Transverse colon (tissue), 4 donors: ENCODE data around the gene ASIC2. TPM values are rescaled to one million over a fixed set of nuclear protein-coding genes. Genes with fewer than 3 reads are reported as not detected.

Source experiments
- DNase-seq: peaks from one replicate; pipeline ENCODE4 v3.0.0-alpha.2; 2019
- H3K27ac ChIP-seq, 4 donors: fragments of 200-600 bp; sonication (generic); 2 replicates each; pipeline ENCODE4 v1.5.1; 2016 to 2018; ENCODE audit warnings: inconsistent platforms in 4 of 4
- H3K27me3 ChIP-seq: fragments of 200-600 bp; sonication (generic); 2 replicates; pipeline ENCODE4 v1.5.1; 2017; ENCODE audit warnings: inconsistent platforms
- H3K36me3 ChIP-seq, 4 donors: fragments of 200-600 bp; sonication (generic); 2 replicates each; pipeline ENCODE4 v1.5.1; 2017 to 2019; ENCODE audit warnings: inconsistent platforms in 4 of 4
- H3K4me1 ChIP-seq, 4 donors: fragments of 200-600 bp; sonication (generic); 2 replicates each; pipeline ENCODE4 v1.5.1; 2017 to 2020; ENCODE audit warnings: inconsistent platforms in 4 of 4
- H3K4me3 ChIP-seq, 4 donors: fragments of 200-600 bp; sonication (generic); 1 replicate in 1 of 4; 2 replicates in 3 of 4; pipeline versions ENCODE4 v1.5.1 to v1.6.1; 2017 to 2019; ENCODE audit warnings: inconsistent platforms in 4 of 4
- H3K9me3 ChIP-seq, 2 donors: fragments of 200-600 bp; sonication (generic); 2 replicates each; pipeline ENCODE4 v1.5.1; 2017 to 2019; ENCODE audit warnings: inconsistent platforms in 2 of 2
- EP300 ChIP-seq: sonication (generic); formaldehyde crosslinking; IDR thresholded peaks from one replicate; pipeline ENCODE4 v1.6.1; 2017; ENCODE audit warnings: antibody characterized with exemption, low read depth
- POLR2A ChIP-seq: fragments of 450-650 bp; IDR thresholded peaks from one replicate; pipeline ENCODE4 v1.6.1; 2016; ENCODE audit warnings: antibody characterized with exemption, mild to moderate bottlenecking, moderate library complexity
- POLR2AphosphoS5 ChIP-seq, 3 donors: sonication (generic); formaldehyde crosslinking; IDR thresholded peaks; one replicate each; pipeline ENCODE4 v1.6.1; 2016; ENCODE audit warnings: antibody characterized with exemption in 3 of 3
- WGBS, 2 donors: methylation state at CpG; one replicate each; pipeline ENCODE4 v1.1.5; 2018; ENCODE audit warnings: low coverage in 1 of 2; 5-methylcytosine and 5-hydroxymethylcytosine counted together
- in situ Hi-C, 4 donors: fragments of 200-750 bp; cut with MboI; loops; one replicate each; pipeline versions ENCODE4 v1.15.0 to v1.15.1; 2017; ENCODE audit warnings: low sequenced_read_pairs in 3 of 4, low pct_ligation_motif_present in 1 of 4, low pct_unique_long_range_greater_than_20kb in 1 of 4
- intact Hi-C: fragments of 100-400 bp; cut with DNase I; formaldehyde crosslinking; loops from one replicate; pipeline ENCODE4 v1.15.1; 2023; ENCODE audit warnings: low total_unique reads
- total RNA-seq, 4 donors: library from RNA; depleted of rRNA; stranded (reverse); fragments of >200 nt; gene quantifications; one replicate each; pipeline ENCODE4 v1.1.0, GENCODE V29; 2016
- TF ChIP-seq, protein P1 (sequence below), 5 experiments: fragments of 200-600 bp in 3 of 5; fragments of 450-650 bp in 2 of 5; sonication (generic) in 3 of 5; IDR thresholded peaks; 1 replicate in 2 of 5; 2 replicates in 3 of 5; pipeline ENCODE4 v1.5.1; 2016 to 2017; ENCODE audit warnings: antibody characterized with exemption in 5 of 5, inconsistent platforms in 3 of 5, mild to moderate bottlenecking in 2 of 5, moderate library complexity in 1 of 5

Gene ASIC2
- total RNA-seq, 4 donors from 2014 or later = 0.16 to 0.55 TPM; not detected in 2

DNA sequence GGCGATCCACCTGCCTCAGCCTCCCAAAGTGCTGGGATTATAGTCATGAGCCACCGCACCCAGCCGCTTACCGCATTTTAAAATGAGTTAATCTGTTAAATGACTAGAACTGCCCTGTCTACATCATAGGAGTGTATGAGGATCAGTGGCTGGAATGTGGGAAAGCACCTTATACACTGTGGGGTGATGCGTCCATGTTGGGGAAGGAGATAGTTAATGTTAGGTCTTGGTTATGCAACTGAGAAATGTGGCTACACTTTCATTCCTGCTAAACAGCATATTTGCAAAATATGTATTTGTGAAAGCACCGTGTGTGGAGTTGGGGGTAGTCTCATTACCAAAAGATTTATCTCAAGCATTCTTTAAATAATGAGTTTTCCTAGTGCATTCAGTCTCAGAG is 193.8 kb downstream of the ASIC2 start:
- TF ChIP-seq EP300 (no peak), POLR2AphosphoS5 (IDR thresholded peaks at IDR 0.05) (no peak), POLR2A (no peak)
- TF ChIP-seq, protein P1, sequence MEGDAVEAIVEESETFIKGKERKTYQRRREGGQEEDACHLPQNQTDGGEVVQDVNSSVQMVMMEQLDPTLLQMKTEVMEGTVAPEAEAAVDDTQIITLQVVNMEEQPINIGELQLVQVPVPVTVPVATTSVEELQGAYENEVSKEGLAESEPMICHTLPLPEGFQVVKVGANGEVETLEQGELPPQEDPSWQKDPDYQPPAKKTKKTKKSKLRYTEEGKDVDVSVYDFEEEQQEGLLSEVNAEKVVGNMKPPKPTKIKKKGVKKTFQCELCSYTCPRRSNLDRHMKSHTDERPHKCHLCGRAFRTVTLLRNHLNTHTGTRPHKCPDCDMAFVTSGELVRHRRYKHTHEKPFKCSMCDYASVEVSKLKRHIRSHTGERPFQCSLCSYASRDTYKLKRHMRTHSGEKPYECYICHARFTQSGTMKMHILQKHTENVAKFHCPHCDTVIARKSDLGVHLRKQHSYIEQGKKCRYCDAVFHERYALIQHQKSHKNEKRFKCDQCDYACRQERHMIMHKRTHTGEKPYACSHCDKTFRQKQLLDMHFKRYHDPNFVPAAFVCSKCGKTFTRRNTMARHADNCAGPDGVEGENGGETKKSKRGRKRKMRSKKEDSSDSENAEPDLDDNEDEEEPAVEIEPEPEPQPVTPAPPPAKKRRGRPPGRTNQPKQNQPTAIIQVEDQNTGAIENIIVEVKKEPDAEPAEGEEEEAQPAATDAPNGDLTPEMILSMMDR (IDR thresholded peaks at IDR 0.05) = no peak
- H3K27ac ChIP-seq = no peak overlapping the region
- H3K9me3 ChIP-seq = no peaks in the 10 kb centered on the region
- WGBS, 2 donors = 87 to 96% methylated on average over 5 to 6 of the region's 6 CpGs
- DNase-seq = no peak
- no peaks in the 10 kb centered on the region for H3K4me1 ChIP-seq
- H3K36me3 ChIP-seq = no peaks in the 10 kb centered on the region
- intact Hi-C loops = no loop called here
- peaks cover 10% of the 10 kb centered on the region for H3K27me3 ChIP-seq
- in situ Hi-C loops = no loop called here
- H3K4me3 ChIP-seq = no peak overlapping the region

DNA sequence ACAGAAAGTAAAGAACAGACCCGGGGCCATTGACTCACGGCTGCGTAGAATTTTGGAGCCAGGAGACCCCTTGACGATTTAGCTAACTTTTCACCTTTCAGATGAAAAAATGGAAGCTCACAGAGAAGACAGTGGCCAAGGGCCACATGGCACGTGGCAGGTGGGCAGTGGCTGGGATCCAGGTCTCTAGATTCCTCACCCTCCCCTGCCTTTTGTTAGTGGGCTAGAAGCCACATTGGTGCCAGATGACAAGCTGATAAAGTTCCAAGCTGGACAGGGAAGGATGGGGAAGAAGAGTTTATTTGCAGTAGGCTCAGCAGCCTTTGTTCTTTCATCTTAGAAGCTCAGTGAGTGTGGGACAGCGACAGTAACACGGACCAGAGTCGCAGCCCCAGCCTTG is 195.7 kb downstream of the ASIC2 start:
- Histone ChIP-seq H3K27me3 (peaks cover 13% of the 10 kb centered on the region), H3K4me3 (no peak overlapping the region), H3K4me1 (no peaks in the 10 kb centered on the region), H3K36me3 (no peaks in the 10 kb centered on the region), H3K9me3 (no peaks in the 10 kb centered on the region), H3K27ac (no peak overlapping the region)
- no peak for DNase-seq
- in situ Hi-C loops (no loop called here), intact Hi-C loops (no loop called here)
- TF ChIP-seq EP300 (no peak), POLR2A (no peak), POLR2AphosphoS5 (IDR thresholded peaks at IDR 0.05) (no peak)
- TF ChIP-seq, protein P1 (IDR thresholded peaks at IDR 0.05) = no peak
- 74 to 100% methylated on average over 2 to 8 of the region's 8 CpGs for WGBS, 2 donors

DNA sequence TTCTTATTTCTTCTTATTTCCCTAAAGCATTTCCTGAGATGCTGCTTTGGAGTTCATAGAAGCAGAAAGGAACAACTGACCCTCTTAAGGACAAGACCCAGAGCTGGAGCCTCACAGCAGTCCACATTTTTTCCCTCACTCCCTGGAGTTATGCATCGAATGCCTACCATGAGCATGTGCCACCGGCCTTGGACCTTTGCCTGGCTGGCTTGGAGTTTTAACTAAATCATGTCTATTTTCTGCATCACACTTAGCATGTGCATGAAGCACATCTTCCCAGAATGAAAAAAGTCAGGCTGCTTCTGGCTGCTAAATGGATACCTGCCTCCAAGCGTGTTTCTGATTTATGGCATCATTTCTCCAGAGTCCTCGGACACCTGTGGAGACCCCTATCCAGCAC is 196.9 kb downstream of the ASIC2 start:
- in situ Hi-C loops (no loop called here), intact Hi-C loops (no loop called here)
- 40 to 78% methylated on average over 1 to 4 of the region's 4 CpGs for WGBS, 2 donors
- Histone ChIP-seq H3K27ac (no peak overlapping the region), H3K4me1 (no peaks in the 10 kb centered on the region), H3K36me3 (no peaks in the 10 kb centered on the region), H3K4me3 (no peak overlapping the region), H3K9me3 (no peaks in the 10 kb centered on the region), H3K27me3 (peaks cover 13% of the 10 kb centered on the region)
- no peak for TF ChIP-seq POLR2A
- no peak for TF ChIP-seq EP300
- no peak for TF ChIP-seq POLR2AphosphoS5 (IDR thresholded peaks at IDR 0.05)
- TF ChIP-seq, protein P1 (IDR thresholded peaks at IDR 0.05) = no peak
- no peak for DNase-seq

DNA sequence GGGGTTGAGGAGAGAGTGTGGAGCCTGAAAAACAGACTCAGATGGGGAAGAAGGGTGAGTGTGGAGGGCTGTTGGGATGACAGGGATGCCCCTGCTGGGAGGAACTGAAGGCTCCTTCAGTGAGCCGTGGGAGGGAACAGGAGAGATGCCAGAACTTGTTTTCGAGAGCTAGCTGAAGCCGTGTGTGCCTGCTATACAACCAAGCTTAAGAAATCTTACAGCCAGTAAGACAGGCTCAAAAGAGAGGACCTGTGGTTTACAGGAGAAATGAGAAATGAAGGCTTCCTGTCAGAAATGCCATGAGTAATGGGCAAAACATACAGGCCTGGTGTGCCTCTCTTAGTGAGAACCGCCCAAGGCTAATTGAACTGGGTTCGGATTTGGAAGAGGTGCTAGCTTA is 201.8 kb downstream of the ASIC2 start:
- in situ Hi-C loops (no loop called here), intact Hi-C loops (no loop called here)
- Histone ChIP-seq H3K36me3 (no peaks in the 10 kb centered on the region), H3K27me3 (peaks cover 8% of the 10 kb centered on the region), H3K4me3 (no peak overlapping the region), H3K27ac (no peak overlapping the region), H3K9me3 (no peaks in the 10 kb centered on the region), H3K4me1 (peaks cover 0 to 8% (median 0%) of the 10 kb centered on the region in 4 donors)
- no peak for DNase-seq
- 69% methylated on average over 5 of the region's 5 CpGs; no CpG with 5 or more reads in 1 of the 2 donors for WGBS, 2 donors
- TF ChIP-seq EP300 = no peak
- TF ChIP-seq POLR2AphosphoS5 (IDR thresholded peaks at IDR 0.05) = no peak
- TF ChIP-seq, protein P1 (IDR thresholded peaks at IDR 0.05) = no peak
